Testis (tissue), 2 donors: ENCODE data around the gene BCL2L1.

ENCODE experiments used
- CTCF ChIP-seq, 3 experiments: fragments of 450-650 bp in 2 of 3; fragments of 200-600 bp in 1 of 3; sonication (generic) in 1 of 3; IDR thresholded peaks; one replicate each; pipeline ENCODE4 v1.5.1; 2016 to 2019; ENCODE audit warnings: antibody characterized with exemption in 3 of 3, mild to moderate bottlenecking in 2 of 3, moderate library complexity in 1 of 3
- POLR2A ChIP-seq: fragments of 450-650 bp; IDR thresholded peaks from one replicate; pipeline ENCODE4 v1.6.1; 2017; ENCODE audit warnings: antibody characterized with exemption, mild to moderate bottlenecking, moderate library complexity

GRCh38 chr20:31642837-31643236 lies 79.8 kb downstream of the BCL2L1 start:
- TF ChIP-seq CTCF (IDR thresholded peaks at IDR 0.05) (no peak), POLR2A (no peak)
